GM23248 (cell line): ENCODE data around the gene AFTPH. TPM values are rescaled to one million over a fixed set of nuclear protein-coding genes. Genes with fewer than 3 reads are reported as not detected.

Source experiments
- DNase-seq: peaks from one replicate; pipeline ENCODE4 v3.0.0-alpha.2; 2015
- H2AFZ ChIP-seq: fragments of 200-600 bp; sonication (generic); 2 replicates; pipeline ENCODE4 v1.6.1; 2016; ENCODE audit warnings: antibody characterized with exemption
- H3F3A ChIP-seq: fragments of 200-600 bp; sonication (generic); 2 replicates; pipeline ENCODE4 v1.6.1; 2016; ENCODE audit warnings: mild to moderate bottlenecking, antibody characterized with exemption, mixed run types; ENCODE audit not compliant: insufficient read depth
- H3K27ac ChIP-seq: fragments of 200-600 bp; sonication (generic); 2 replicates; pipeline ENCODE4 v1.5.1; 2016; ENCODE audit warnings: mild to moderate bottlenecking
- H3K27me3 ChIP-seq: fragments of 200-600 bp; sonication (generic); replicated peaks from 2 replicates; pipeline ENCODE4 v1.6.1; 2016; ENCODE audit warnings: mild to moderate bottlenecking; ENCODE audit not compliant: insufficient read depth
- H3K36me3 ChIP-seq: fragments of 200-600 bp; sonication (generic); 2 replicates; pipeline ENCODE4 v1.6.1; 2016; ENCODE audit warnings: low read depth, mild to moderate bottlenecking
- H3K4me1 ChIP-seq: fragments of 200-600 bp; sonication (generic); 2 replicates; pipeline ENCODE4 v1.6.1; 2016; ENCODE audit warnings: mild to moderate bottlenecking; ENCODE audit not compliant: insufficient read depth
- H3K4me2 ChIP-seq: fragments of 200-600 bp; sonication (generic); one replicate; pipeline ENCODE4 v1.6.1; 2016; ENCODE audit warnings: mild to moderate bottlenecking; ENCODE audit not compliant: unreplicated experiment
- H3K4me3 ChIP-seq: fragments of 200-600 bp; sonication (generic); 2 replicates; pipeline ENCODE4 v1.5.1; 2016; ENCODE audit warnings: mild to moderate bottlenecking
- H3K79me2 ChIP-seq: fragments of 200-600 bp; sonication (generic); 2 replicates; pipeline ENCODE4 v1.6.1; 2016; ENCODE audit warnings: mild to moderate bottlenecking; ENCODE audit not compliant: insufficient read depth
- H3K9ac ChIP-seq: fragments of 200-600 bp; sonication (generic); 2 replicates; pipeline ENCODE4 v1.6.1; 2016; ENCODE audit warnings: mild to moderate bottlenecking
- H3K9me2 ChIP-seq: fragments of 200-600 bp; sonication (generic); 2 replicates; pipeline ENCODE4 v1.6.1; 2016; ENCODE audit warnings: mixed run types, mild to moderate bottlenecking, moderate library complexity; ENCODE audit not compliant: insufficient read depth
- H3K9me3 ChIP-seq: fragments of 200-600 bp; sonication (generic); one replicate; pipeline ENCODE4 v1.6.1; 2017; ENCODE audit warnings: low read depth
- H4K20me1 ChIP-seq: fragments of 200-600 bp; sonication (generic); 2 replicates; pipeline ENCODE4 v1.6.0; 2016; ENCODE audit not compliant: insufficient read depth
- EZH2 ChIP-seq: fragments of 200-600 bp; sonication (generic); IDR thresholded peaks from 2 replicates; pipeline ENCODE4 v1.6.1; 2018; ENCODE audit warnings: antibody characterized with exemption, mild to moderate bottlenecking; ENCODE audit not compliant: insufficient read depth, poor library complexity, severe bottlenecking
- EZH2phosphoT487 ChIP-seq: fragments of 200-600 bp; sonication (generic); IDR thresholded peaks from 2 replicates; pipeline ENCODE4 v1.6.1; 2018; ENCODE audit warnings: antibody characterized with exemption, moderate library complexity, mild to moderate bottlenecking, low read depth; ENCODE audit not compliant: insufficient read depth
- WGBS, 2 experiments: methylation state at CpG; one replicate each; pipeline ENCODE4 v1.1.6; 2015 to 2017; ENCODE audit warnings: low lambda C conversion rate in 2 of 2, low coverage in 1 of 2; ENCODE audit errors: missing lambda C conversion rate in 2 of 2; 5-methylcytosine and 5-hydroxymethylcytosine counted together
- in situ Hi-C: fragments of 300-500 bp; cut with MboI; formaldehyde crosslinking; loops from 2 replicates; pipeline ENCODE4 v1.15.0; 2020
- polyA plus RNA-seq: library from polyadenylated mRNA; unstranded; fragments of >200 nt; fragmentation: Nextera tagmentation; extraction: Ambion mirVana; gene quantifications from 2 replicates; pipeline ENCODE4 v1.2.1, GENCODE V29; 2016
- total RNA-seq: library from RNA; depleted of rRNA; stranded (reverse); fragments of >200 nt; shearing (Covaris generic); gene quantifications from 2 replicates; pipeline ENCODE4 v1.2.3, GENCODE V29; 2014

Gene AFTPH
- total and polyA plus RNA-seq, 2 experiments from 2014 or later: 8.8 to 26.2 TPM

DNA sequence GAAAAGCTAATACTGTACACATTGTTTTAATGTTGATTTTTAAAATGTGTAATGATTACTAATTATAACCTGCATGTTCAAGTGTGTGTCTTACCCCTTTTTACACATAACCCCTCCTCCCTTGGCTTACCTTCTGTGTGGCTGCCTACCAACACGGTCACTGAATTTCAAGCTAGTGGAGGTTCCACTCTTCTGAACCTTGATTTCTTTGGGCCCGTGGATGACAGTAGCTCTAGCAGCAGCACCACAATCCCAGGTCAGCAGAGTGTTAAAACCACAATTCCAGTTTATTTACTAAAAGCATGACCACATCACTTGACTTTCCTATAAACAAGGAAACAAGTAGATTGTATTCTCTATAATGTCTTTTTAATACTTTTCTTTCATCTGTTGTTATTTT, 56.9 kb downstream of the AFTPH start:
- 83 to 84% methylated on average over 2 of the region's 2 CpGs for WGBS, 2 experiments
- Histone ChIP-seq H3K9me2 (no peaks in the 10 kb centered on the region), H3F3A (no peaks in the 10 kb centered on the region; the same call in 1 of the 2 replicates), H3K27me3 (no peaks in the 10 kb centered on the region), H3K4me3 (no peak overlapping the region), H3K27ac (no peak overlapping the region), H3K4me2 (no peak overlapping the region), H3K4me1 (no peaks in the 10 kb centered on the region), H4K20me1 (no peaks in the 10 kb centered on the region), H3K79me2 (no peaks in the 10 kb centered on the region), H3K9me3 (no peaks in the 10 kb centered on the region), H3K36me3 (peaks cover 15% of the 10 kb centered on the region), H3K9ac (no peak overlapping the region), H2AFZ (no peak overlapping the region)
- DNase-seq: no peak
- TF ChIP-seq EZH2phosphoT487: no peak
- in situ Hi-C loops: loop anchor here (25.0 kb wide), 1 partner anchor 456 kb away; no protein-coding TSS in a partner anchor

DNA sequence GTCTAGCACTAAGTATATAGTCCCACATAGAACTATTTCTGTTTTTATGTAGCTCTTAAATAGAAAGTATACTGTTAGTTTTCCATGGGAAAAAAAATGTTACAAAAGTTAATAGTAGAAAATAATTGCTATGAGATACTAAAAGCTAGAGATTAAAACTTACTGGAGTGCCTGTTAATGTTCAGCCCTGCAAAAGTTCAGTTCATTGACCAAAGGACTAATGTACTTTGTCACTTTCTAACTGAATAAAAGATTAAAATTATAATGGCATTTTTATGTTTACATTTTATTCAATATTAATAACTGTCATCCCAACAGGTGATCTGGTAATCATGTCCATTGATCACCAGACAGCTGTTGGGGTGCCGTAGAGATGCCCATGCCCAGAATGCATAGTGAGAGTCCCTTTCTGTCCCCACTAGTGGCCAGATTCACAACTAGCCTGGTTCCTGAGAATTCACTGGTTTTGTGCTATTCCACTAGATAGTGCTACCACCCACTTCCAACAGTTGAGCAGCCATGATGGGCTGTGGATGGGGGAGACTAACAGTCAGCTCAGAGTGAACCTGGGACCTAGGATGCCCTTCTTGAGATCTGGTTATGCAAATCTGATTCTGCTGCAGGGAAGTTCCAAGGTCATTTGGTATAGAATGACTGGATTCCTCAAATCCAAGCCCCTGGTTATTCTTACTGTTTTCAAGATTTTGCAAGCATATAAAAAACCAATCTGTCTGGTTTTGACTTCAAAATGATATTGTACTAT, 57.8 kb downstream of the AFTPH start:
- no peaks in the 10 kb centered on the region for H3K79me2 ChIP-seq
- peaks cover under 1% of the 10 kb centered on the region for H3K4me1 ChIP-seq
- 96 to 100% methylated on average over 1 of the region's 1 CpG for WGBS, 2 experiments
- H3K36me3 ChIP-seq: peaks cover 15% of the 10 kb centered on the region
- H3K4me3 ChIP-seq: no peak overlapping the region
- no peaks in the 10 kb centered on the region for H3K9me2 ChIP-seq
- DNase-seq: no peak
- H3F3A ChIP-seq: no peaks in the 10 kb centered on the region; the same call in 1 of the 2 replicates
- no peaks in the 10 kb centered on the region for H3K27me3 ChIP-seq
- H3K9ac ChIP-seq: no peak overlapping the region
- no peaks in the 10 kb centered on the region for H3K9me3 ChIP-seq
- H4K20me1 ChIP-seq: no peaks in the 10 kb centered on the region
- in situ Hi-C loops: loop anchor here (25.0 kb wide), 1 partner anchor 455 kb away; no protein-coding TSS in a partner anchor
- no peak overlapping the region for H3K4me2 ChIP-seq
- TF ChIP-seq EZH2phosphoT487 (no peak), EZH2 (no peak)
- H3K27ac ChIP-seq: no peak overlapping the region
- H2AFZ ChIP-seq: no peak overlapping the region

DNA sequence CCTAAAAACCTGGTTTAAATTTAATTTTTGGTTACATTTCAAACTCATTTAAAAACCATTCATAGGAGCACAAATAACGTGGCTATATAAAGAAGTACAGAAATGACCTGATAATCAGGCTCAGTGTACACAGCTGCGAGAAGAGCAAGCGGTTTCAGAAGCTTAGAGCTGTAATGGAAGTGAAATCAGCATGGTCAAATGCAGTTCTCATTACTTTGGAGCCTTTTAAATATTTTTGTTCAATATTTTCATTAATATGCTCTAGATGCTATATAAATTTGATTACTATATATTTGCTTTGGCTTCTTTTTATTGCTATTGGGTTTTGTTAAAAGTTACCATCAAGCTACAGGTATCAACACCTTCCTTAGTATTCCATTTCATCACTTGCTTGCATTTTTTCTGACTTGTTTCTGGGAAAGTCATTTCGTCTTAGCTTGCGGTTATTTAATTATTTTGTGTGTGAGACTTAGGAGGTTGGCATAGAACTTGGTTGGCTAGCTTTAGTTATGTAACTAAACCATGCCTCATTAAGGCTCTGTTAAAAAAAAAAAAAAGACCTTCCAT, 58.7 kb downstream of the AFTPH start:
- Histone ChIP-seq H3K4me2 (no peak overlapping the region), H3K9me3 (no peaks in the 10 kb centered on the region), H3K9ac (no peak overlapping the region), H3F3A (peaks cover 4% of the 10 kb centered on the region; the same call in 1 of the 2 replicates), H4K20me1 (no peaks in the 10 kb centered on the region), H3K79me2 (no peaks in the 10 kb centered on the region), H3K36me3 (peaks cover 9% of the 10 kb centered on the region), H2AFZ (no peak overlapping the region), H3K4me3 (no peak overlapping the region), H3K27me3 (no peaks in the 10 kb centered on the region), H3K9me2 (no peaks in the 10 kb centered on the region), H3K27ac (no peak overlapping the region), H3K4me1 (peaks cover 7% of the 10 kb centered on the region)
- no peak for DNase-seq
- TF ChIP-seq EZH2phosphoT487 (no peak), EZH2 (no peak)
- in situ Hi-C loops: loop anchor here (25.0 kb wide), 1 partner anchor 454 kb away; no protein-coding TSS in a partner anchor
- WGBS, 2 experiments: 53% methylated on average over 5 of the region's 5 CpGs

DNA sequence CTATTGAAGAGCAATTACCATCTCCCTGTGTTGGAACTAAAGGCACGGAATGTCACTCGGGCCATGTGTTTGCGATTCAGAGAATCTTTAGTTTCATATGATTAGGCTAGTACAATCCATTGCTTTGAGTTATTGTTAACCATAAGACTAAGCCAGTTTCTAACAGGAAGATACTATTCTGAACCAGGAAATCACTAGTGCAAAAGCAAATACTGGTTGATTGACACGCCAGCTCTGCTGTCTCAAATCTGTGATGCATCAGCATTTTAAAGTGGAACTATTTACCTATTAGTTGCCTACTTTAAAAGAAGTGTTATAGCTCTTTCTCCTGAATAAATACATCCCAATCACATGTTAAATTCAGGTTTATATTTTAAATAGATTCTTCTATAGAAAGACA, 61.9 kb downstream of the AFTPH start:
- no peaks in the 10 kb centered on the region for H3K9me2 ChIP-seq
- in situ Hi-C loops: loop anchor here (25.0 kb wide), 1 partner anchor 451 kb away; no protein-coding TSS in a partner anchor
- H3K79me2 ChIP-seq: no peaks in the 10 kb centered on the region
- H3K4me1 ChIP-seq: peaks cover 7% of the 10 kb centered on the region
- WGBS, 2 experiments: 96 to 97% methylated on average over 4 of the region's 4 CpGs
- no peak overlapping the region for H3K4me3 ChIP-seq
- no peak overlapping the region for H3K4me2 ChIP-seq
- no peaks in the 10 kb centered on the region for H4K20me1 ChIP-seq
- H2AFZ ChIP-seq: no peak overlapping the region
- H3F3A ChIP-seq: peaks cover 4% of the 10 kb centered on the region; the same call in 1 of the 2 replicates
- H3K9me3 ChIP-seq: no peaks in the 10 kb centered on the region
- peaks cover 5% of the 10 kb centered on the region for H3K36me3 ChIP-seq
- H3K9ac ChIP-seq: no peak overlapping the region
- no peak for DNase-seq
- H3K27ac ChIP-seq: no peak overlapping the region
- no peaks in the 10 kb centered on the region for H3K27me3 ChIP-seq
- TF ChIP-seq EZH2: no peak
- no peak for TF ChIP-seq EZH2phosphoT487
